ENCODE data around the gene BICD1.

- no peak for TF ChIP-seq CTCF (IDR thresholded peaks at IDR 0.05)
- TF ChIP-seq EZH2 (IDR thresholded peaks at IDR 0.05; ENCODE audit: borderline replicate concordance, insufficient read depth, low read depth, low read length, poor library complexity, severe bottlenecking): no peak
These were observed 159.3 kb downstream of the BICD1 start for GRCh38 chr12:32265951-32266350.
